ENCODE measurements around the gene ZNF697. TPM values are rescaled to one million over a fixed set of nuclear protein-coding genes. Genes with fewer than 3 reads are reported as not detected.
A peak's percentile ranks its signal among the peaks of the same experiment; 100 is the strongest.

ZNF697 gene
- total and polyA plus RNA-seq, 9 of the 15 experiments (the other 6 are each of a cell fraction or from before 2014, with no cell fraction given) = 2.1 to 13.6 (median 8.3) TPM

DNA sequence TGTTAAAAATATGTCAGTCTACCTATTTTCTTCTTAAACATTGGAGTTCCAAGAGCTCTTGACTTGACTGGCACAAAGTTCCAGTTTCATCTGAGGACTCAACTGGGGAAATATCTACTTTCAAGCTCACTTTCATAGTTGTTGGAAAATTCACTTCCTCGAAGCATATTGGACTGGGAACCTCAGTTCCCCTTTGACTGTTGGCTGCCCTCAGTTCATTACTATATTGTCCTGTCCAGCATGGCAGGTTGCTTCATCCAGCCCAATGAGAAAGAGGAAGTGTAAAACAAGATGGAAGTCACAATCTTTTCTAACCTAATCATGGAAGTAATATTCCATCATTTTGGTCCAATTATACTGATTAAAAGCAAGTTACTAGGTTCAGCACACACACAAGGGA, 54.3 kb downstream of the ZNF697 start:
- Histone ChIP-seq H3K9me3 (replicated peaks; ENCODE audit: control insufficient read depth, insufficient read depth, low read depth, low read length) (no peaks in the 10 kb centered on the region), H3K27me3 (ENCODE audit: control insufficient read depth in 2 of 2, insufficient read depth in 2 of 2, low read length in 2 of 2) (peaks cover 0 to 5% of the 10 kb centered on the region in 2 experiments; a peak in 2 of 5 replicates), H3K4me2 (ENCODE audit: insufficient read depth, low read length) (no peak overlapping the region), H3K27ac (ENCODE audit: extremely low read depth, low read depth, low read length) (no peak overlapping the region), H3K36me3 (ENCODE audit: control insufficient read depth, insufficient read depth, low read length) (no peaks in the 10 kb centered on the region), H4K20me1 (replicated peaks; ENCODE audit: control insufficient read depth, insufficient read depth, low read length) (no peaks in the 10 kb centered on the region), H3K4me3 (no peak overlapping the region), H3K79me2 (ENCODE audit: control insufficient read depth, insufficient read depth, low read length) (no peaks in the 10 kb centered on the region), H3K4me1 (replicated peaks in 1 of 2; ENCODE audit: control insufficient read depth in 2 of 2, insufficient read depth in 2 of 2, low read length in 2 of 2) (no peaks in the 10 kb centered on the region), H3K9me1 (ENCODE audit: control insufficient read depth, insufficient read depth, low read length) (no peaks in the 10 kb centered on the region), H2AFZ (ENCODE audit: low read depth, low read length) (no peak overlapping the region), H3K9ac (ENCODE audit: insufficient read depth in 1 of 2, low read depth in 2 of 2, low read length in 2 of 2) (no peak overlapping the region)
- POLR2A ChIA-PET = interaction anchor here (0.6 to 1.2 kb wide), 2 partner anchors 11 to 1925 kb away, joined by 3 read pairs; no protein-coding TSS in a partner anchor
- ATAC-seq = no peak
- BruUV-seq (replicated peaks) = no TSS peak
- TF ChIP-seq SMARCA5 (IDR thresholded peaks at IDR 0.05) (no peak), TARDBP (IDR thresholded peaks at IDR 0.05) (no peak), ZFP36 (IDR thresholded peaks at IDR 0.05; ENCODE audit: low read depth, low read length, partially characterized antibody) (no peak), PHF8 (IDR thresholded peaks at IDR 0.05; ENCODE audit: borderline replicate concordance, low read length) (no peak), SPI1 (IDR thresholded peaks at IDR 0.05; ENCODE audit: borderline replicate concordance, low read depth, low read length) (peak; percentile 80)
- TF ChIP-seq, protein P1, sequence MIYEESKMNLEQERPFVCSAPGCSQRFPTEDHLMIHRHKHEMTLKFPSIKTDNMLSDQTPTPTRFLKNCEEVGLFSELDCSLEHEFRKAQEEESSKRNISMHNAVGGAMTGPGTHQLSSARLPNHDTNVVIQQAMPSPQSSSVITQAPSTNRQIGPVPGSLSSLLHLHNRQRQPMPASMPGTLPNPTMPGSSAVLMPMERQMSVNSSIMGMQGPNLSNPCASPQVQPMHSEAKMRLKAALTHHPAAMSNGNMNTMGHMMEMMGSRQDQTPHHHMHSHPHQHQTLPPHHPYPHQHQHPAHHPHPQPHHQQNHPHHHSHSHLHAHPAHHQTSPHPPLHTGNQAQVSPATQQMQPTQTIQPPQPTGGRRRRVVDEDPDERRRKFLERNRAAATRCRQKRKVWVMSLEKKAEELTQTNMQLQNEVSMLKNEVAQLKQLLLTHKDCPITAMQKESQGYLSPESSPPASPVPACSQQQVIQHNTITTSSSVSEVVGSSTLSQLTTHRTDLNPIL (CRISPR knock-in tag; IDR thresholded peaks at IDR 0.05) = no peak
- TF ChIP-seq, protein P2, sequence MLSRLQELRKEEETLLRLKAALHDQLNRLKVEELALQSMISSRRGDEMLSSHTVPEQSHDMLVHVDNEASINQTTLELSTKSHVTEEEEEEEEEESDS (CRISPR knock-in tag; IDR thresholded peaks at IDR 0.05) = no peak
- in situ Hi-C loops (cut with MboI) = no loop called here
- WGBS (ENCODE audit: insufficient coverage, low coverage, missing lambda C conversion rate) = 0% methylated on average over 1 of the region's 1 CpG
- DNase-seq (ENCODE audit: extremely low read depth in 1 of 4, low spot score in 3 of 4) = no peak
- intact Hi-C loops (cut with micrococcal nuclease) = no loop called here
- FAIRE-seq = no peak
- CTCF ChIA-PET (ENCODE audit: low intra/inter-chr PET ratio) = no interaction called here
